Activated B cell treated with CpG ODN at 0.5 μM for 24 hours (primary cell): ENCODE data around the gene C17orf75. TPM values are rescaled to one million over a fixed set of nuclear protein-coding genes. Genes with fewer than 3 reads are reported as not detected.

Experiments
- ATAC-seq: fragments of 200-7000 bp; cut with Tn5 transposase; one replicate; pipeline ENCODE4 v1.10.0; 2021; ENCODE audit warnings: low read depth, mild to moderate bottlenecking, moderate library complexity
- CTCF ChIA-PET: fragments of 350-600 bp; sonication (Branson Sonifier 250); formaldehyde crosslinking; loops from one replicate; lab custom pipeline; 2021; ENCODE audit warnings: antibody characterized with exemption; lab: Charles Lee
- POLR2A ChIA-PET: fragments of 350-600 bp; sonication (Branson Sonifier 250); formaldehyde crosslinking; loops from one replicate; lab custom pipeline; 2021; ENCODE audit warnings: antibody characterized with exemption; lab: Charles Lee
- DNase-seq: peaks from one replicate; pipeline ENCODE4 v3.0.0; 2022
- H3K27ac Mint-ChIP-seq: one replicate; pipeline ENCODE4 v1.8.0; 2020; ENCODE audit warnings: mixed read lengths
- H3K27me3 Mint-ChIP-seq: one replicate; pipeline ENCODE4 v1.8.0; 2021; ENCODE audit warnings: mixed read lengths
- H3K36me3 Mint-ChIP-seq: one replicate; pipeline ENCODE4 v1.8.0; 2021; ENCODE audit warnings: low read depth, mixed read lengths
- H3K4me1 Mint-ChIP-seq: one replicate; pipeline ENCODE4 v1.8.0; 2021; ENCODE audit warnings: mixed read lengths
- H3K4me3 Mint-ChIP-seq: one replicate; pipeline ENCODE4 v1.8.0; 2020; ENCODE audit warnings: mild to moderate bottlenecking, mixed read lengths
- H3K9me3 Mint-ChIP-seq: one replicate; pipeline ENCODE4 v1.8.0; 2020; ENCODE audit warnings: mixed read lengths
- CTCF ChIP-seq: fragments of 200-600 bp; IDR thresholded peaks from one replicate; pipeline ENCODE4 v1.8.0; 2022; ENCODE audit warnings: antibody characterized with exemption, mild to moderate bottlenecking
- intact Hi-C: fragments of 100-400 bp; cut with micrococcal nuclease; formaldehyde crosslinking; loops from one replicate; pipeline ENCODE4 v1.15.1; 2024
- total RNA-seq: library from RNA; stranded (reverse); gene quantifications from 2 replicates; pipeline ENCODE4 v1.2.3, GENCODE V29; 2022

The C17orf75 gene
- total RNA-seq, 1 donor from 2014 or later, result 23.0 TPM

DNA sequence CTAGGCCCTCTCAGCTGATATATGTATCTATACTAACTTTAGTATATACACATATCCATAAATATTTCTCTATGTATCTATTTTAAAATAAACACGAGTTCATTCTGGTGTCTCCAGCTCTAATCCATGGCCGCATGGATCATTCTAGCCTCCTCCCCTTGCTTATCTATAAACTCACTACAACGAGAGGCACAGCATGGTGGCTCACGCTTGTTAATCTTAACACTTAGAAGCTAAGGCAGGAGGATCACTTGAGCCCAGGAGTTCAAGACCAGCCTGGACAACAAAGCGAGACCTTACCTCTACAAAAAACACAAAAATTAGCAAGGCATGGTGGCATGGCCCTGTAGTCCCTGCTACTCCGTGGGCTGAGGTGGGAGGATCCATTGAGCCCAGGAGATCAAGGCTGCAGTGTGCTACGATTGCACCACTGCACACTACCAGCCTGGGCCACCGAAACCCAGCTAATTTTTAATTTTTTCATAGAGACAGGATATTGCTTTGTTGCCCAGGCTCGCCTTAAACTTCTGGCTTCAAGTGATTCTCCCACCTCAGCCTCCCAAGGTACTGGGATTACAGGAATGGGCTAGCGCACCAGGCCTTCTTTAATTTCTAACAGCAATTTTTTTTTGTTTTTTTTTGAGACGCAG lies 4.1 kb upstream of the C17orf75 start:
- H3K9me3 Mint-ChIP-seq, result no peaks in the 10 kb centered on the region
- no peaks in the 10 kb centered on the region for H3K27me3 Mint-ChIP-seq
- no peak for TF ChIP-seq CTCF
- no peak overlapping the region for H3K27ac Mint-ChIP-seq
- intact Hi-C loops, result no loop called here
- H3K4me3 Mint-ChIP-seq, result no peak overlapping the region
- H3K4me1 Mint-ChIP-seq, result peaks cover 27% of the 10 kb centered on the region
- no peak for DNase-seq
- no peak for ATAC-seq
- ChIA-PET POLR2A (no interaction called here), CTCF (no interaction called here)
- peaks cover 21% of the 10 kb centered on the region for H3K36me3 Mint-ChIP-seq

DNA sequence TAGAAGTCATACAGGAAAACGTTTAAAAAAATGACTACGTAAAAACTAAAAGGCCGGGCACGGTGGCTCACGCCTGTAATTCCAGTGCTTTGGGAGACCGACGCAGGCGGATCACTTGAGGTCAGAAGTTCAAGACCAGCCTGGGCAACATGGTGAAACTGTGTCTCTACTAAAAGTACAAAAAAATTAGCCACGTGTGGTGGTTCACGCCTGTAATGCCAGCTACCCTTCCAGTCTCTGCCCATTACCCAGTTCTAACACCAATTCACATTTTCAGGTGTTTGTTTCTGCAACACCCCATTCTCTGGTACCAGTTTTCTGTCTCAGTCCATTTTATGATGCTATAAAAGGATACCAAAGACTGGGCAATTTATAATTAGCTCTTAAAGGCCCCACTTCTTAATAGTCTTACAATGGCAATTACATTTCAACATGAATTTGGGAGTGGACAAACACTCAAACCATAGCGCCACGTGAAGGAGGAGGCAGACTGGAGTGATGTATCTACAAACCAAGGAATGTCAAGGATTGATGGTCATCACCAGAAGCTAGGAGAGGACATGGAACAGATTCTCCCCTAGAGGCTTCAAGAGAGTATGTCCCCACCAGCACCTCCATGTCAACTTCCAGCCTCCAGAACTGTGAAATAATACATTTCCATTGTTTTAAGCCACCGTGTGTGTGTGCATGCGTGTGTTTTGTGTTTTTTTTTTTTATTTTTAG lies 791 bp upstream of the C17orf75 start:
- Mint-ChIP-seq H3K9me3 (no peaks in the 10 kb centered on the region), H3K27me3 (no peaks in the 10 kb centered on the region), H3K4me3 (peak overlapping the region; percentile 93), H3K27ac (peak overlapping the region; percentile 96), H3K4me1 (peaks cover 24% of the 10 kb centered on the region), H3K36me3 (peaks cover 25% of the 10 kb centered on the region)
- no peak for ATAC-seq
- CTCF ChIA-PET, result no interaction called here
- no peak for TF ChIP-seq CTCF
- POLR2A ChIA-PET, result interaction anchor here (1.0 to 2.8 kb wide), 5 partner anchors 8 to 102 kb away, joined by 3 to 31 read pairs (median 8); partner anchors contain the start of gene PSMD11
- intact Hi-C loops, result loop anchor here (1.0 kb wide), 1 partner anchor 8 kb away; the partner anchor contains the start of gene ZNF207
- no peak for DNase-seq

DNA sequence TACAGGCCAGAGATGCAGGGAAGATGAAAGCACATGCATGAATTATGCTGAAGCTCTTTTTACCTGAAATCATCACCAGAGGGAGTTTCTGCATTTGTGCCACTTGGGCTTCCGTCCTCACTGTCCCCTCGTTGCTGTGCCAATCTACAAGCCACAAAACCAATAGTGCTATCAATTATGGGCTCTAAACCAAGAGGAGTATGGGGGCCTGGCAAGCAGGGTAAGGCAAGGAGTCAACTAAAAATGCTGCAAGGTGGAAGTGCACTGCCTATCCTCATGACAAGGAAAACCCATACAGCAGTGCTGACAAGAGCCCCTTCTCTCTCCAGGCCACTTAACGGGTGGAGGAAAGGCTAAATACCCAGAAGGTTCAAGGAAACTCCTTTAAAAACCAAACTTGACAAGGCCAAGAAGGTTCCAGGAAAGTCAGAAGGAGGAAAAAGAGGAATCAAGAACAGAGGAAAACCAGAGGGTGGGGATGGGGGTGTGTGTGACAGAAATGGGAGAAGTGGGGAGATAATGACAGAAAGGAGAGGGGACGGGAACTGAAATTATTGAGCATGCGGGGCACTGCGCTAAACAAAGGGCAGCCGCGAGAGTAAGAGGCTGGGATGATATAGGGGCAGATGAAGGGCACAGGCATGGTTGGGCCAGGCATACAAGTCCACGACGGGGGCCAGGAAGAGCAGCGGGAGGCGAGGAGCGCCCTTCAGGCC lies 674 bp downstream of the C17orf75 start:
- DNase-seq, result no peak
- ATAC-seq, result peak; percentile 43
- no peaks in the 10 kb centered on the region for H3K27me3 Mint-ChIP-seq
- intact Hi-C loops, result loop anchor here (1.0 kb wide), 1 partner anchor 22 kb away; no protein-coding TSS in a partner anchor
- H3K27ac Mint-ChIP-seq, result peak overlapping the region; percentile 96
- ChIA-PET CTCF (no interaction called here), POLR2A (interaction anchor here (0.5 to 2.8 kb wide), 6 partner anchors 10 to 149 kb away, joined by 3 to 31 read pairs (median 7); partner anchors contain the start of gene PSMD11)
- H3K36me3 Mint-ChIP-seq, result peaks cover 30% of the 10 kb centered on the region
- no peaks in the 10 kb centered on the region for H3K9me3 Mint-ChIP-seq
- TF ChIP-seq CTCF, result no peak
- peaks cover 24% of the 10 kb centered on the region for H3K4me1 Mint-ChIP-seq
- peak overlapping the region; percentile 93 for H3K4me3 Mint-ChIP-seq

GRCh38 chr17:32335687-32336086 lies 6.3 kb downstream of the C17orf75 start:
- no peak for TF ChIP-seq CTCF
- ATAC-seq, result no peak
- no peaks in the 10 kb centered on the region for H3K9me3 Mint-ChIP-seq
- intact Hi-C loops, result no loop called here
- POLR2A ChIA-PET, result no interaction called here
- DNase-seq, result no peak
- no peaks in the 10 kb centered on the region for H3K27me3 Mint-ChIP-seq
- CTCF ChIA-PET, result no interaction called here
- H3K27ac Mint-ChIP-seq, result no peak overlapping the region
- H3K36me3 Mint-ChIP-seq, result peaks cover 55% of the 10 kb centered on the region
- H3K4me1 Mint-ChIP-seq, result peaks cover 2% of the 10 kb centered on the region
- H3K4me3 Mint-ChIP-seq, result no peak overlapping the region

GRCh38 chr17:32335046-32335445 lies 6.9 kb downstream of the C17orf75 start:
- CTCF ChIA-PET, result no interaction called here
- Mint-ChIP-seq H3K4me1 (peaks cover 1% of the 10 kb centered on the region), H3K27ac (no peak overlapping the region), H3K4me3 (no peak overlapping the region), H3K36me3 (peaks cover 54% of the 10 kb centered on the region), H3K9me3 (no peaks in the 10 kb centered on the region), H3K27me3 (no peaks in the 10 kb centered on the region)
- POLR2A ChIA-PET, result no interaction called here
- ATAC-seq (no peak), DNase-seq (no peak)
- no peak for TF ChIP-seq CTCF
- intact Hi-C loops, result no loop called here
